BLaER1 (cell line): Measurements from ENCODE around the gene PLD1.
"Not testable (repeated sequence)": the region's sequence is repeated elsewhere in the genome, so short reads cannot be mapped to it uniquely, and the experiment has no call there.

Source experiments
- H3K27ac ChIP-seq: shearing (Covaris generic); formaldehyde crosslinking; 2 replicates; pipeline ENCODE4 v1.8.1; 2022
- H3K27me3 ChIP-seq: shearing (Covaris generic); formaldehyde crosslinking; 2 replicates; pipeline ENCODE4 v1.8.1; 2022
- H3K36me3 ChIP-seq: shearing (Covaris generic); formaldehyde crosslinking; 2 replicates; pipeline ENCODE4 v1.8.1; 2022
- H3K4me1 ChIP-seq: shearing (Covaris generic); formaldehyde crosslinking; 2 replicates; pipeline ENCODE4 v1.8.1; 2022
- H3K4me2 ChIP-seq: shearing (Covaris generic); formaldehyde crosslinking; 2 replicates; pipeline ENCODE4 v1.8.1; 2022
- H3K4me3 ChIP-seq: shearing (Covaris generic); formaldehyde crosslinking; 2 replicates; pipeline ENCODE4 v1.8.1; 2022
- H3K9ac ChIP-seq: shearing (Covaris generic); formaldehyde crosslinking; 2 replicates; pipeline ENCODE4 v1.8.1; 2022
- H3K9me3 ChIP-seq: shearing (Covaris generic); formaldehyde crosslinking; 2 replicates; pipeline ENCODE4 v1.8.1; 2022
- H4K20me1 ChIP-seq: shearing (Covaris generic); formaldehyde crosslinking; 2 replicates; pipeline ENCODE4 v1.8.1; 2022
- Cebpa-rat ChIP-seq: shearing (Covaris generic); IDR thresholded peaks from 2 replicates; pipeline ENCODE4 v1.8.1; 2022

Gene PLD1, protein sequence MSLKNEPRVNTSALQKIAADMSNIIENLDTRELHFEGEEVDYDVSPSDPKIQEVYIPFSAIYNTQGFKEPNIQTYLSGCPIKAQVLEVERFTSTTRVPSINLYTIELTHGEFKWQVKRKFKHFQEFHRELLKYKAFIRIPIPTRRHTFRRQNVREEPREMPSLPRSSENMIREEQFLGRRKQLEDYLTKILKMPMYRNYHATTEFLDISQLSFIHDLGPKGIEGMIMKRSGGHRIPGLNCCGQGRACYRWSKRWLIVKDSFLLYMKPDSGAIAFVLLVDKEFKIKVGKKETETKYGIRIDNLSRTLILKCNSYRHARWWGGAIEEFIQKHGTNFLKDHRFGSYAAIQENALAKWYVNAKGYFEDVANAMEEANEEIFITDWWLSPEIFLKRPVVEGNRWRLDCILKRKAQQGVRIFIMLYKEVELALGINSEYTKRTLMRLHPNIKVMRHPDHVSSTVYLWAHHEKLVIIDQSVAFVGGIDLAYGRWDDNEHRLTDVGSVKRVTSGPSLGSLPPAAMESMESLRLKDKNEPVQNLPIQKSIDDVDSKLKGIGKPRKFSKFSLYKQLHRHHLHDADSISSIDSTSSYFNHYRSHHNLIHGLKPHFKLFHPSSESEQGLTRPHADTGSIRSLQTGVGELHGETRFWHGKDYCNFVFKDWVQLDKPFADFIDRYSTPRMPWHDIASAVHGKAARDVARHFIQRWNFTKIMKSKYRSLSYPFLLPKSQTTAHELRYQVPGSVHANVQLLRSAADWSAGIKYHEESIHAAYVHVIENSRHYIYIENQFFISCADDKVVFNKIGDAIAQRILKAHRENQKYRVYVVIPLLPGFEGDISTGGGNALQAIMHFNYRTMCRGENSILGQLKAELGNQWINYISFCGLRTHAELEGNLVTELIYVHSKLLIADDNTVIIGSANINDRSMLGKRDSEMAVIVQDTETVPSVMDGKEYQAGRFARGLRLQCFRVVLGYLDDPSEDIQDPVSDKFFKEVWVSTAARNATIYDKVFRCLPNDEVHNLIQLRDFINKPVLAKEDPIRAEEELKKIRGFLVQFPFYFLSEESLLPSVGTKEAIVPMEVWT

GRCh38 chr3:171809861-171810628, at the start of gene PLD1:
Gene PLD1 (minus strand): TSS chr3:171810483. CDS start chr3:171738051, 72,432 bp downstream.
- H3K4me2 ChIP-seq, result peak within 1 kb of the TSS; percentile 97
- 0 out of 2 replicates have a peak within 1 kb of the TSS, but pooled peaks have one; percentile 32 for H3K27ac ChIP-seq
- no peaks in the 10 kb centered on the region for H3K27me3 ChIP-seq
- no peaks in the 10 kb centered on the region for H4K20me1 ChIP-seq
- peak within 1 kb of the TSS; percentile 80 for H3K4me3 ChIP-seq
- no peaks in the 10 kb centered on the region for H3K36me3 ChIP-seq
- peaks cover 40% of the 10 kb centered on the region for H3K4me1 ChIP-seq
- H3K9ac ChIP-seq, result peak within 1 kb of the TSS; percentile 69
- H3K9me3 ChIP-seq, result no peaks in the 10 kb centered on the region
- TF ChIP-seq Cebpa-rat, result no peak

- not testable (repeated sequence) for H3K36me3 ChIP-seq, H3K27me3 ChIP-seq, H3K4me3 ChIP-seq, H3K27ac ChIP-seq, H4K20me1 ChIP-seq, H3K4me2 ChIP-seq, H3K9ac ChIP-seq
- H3K9me3 ChIP-seq, result peaks cover 42% of the 10 kb centered on the region
- H3K4me1 ChIP-seq, result peaks cover 16% of the 10 kb centered on the region
These were observed 48.5 kb upstream of the PLD1 start for GRCh38 chr3:171858770-171859169.

- no peak for TF ChIP-seq Cebpa-rat
- no peak overlapping the region for H3K9ac ChIP-seq
- no peak overlapping the region for H3K27ac ChIP-seq
- H3K9me3 ChIP-seq, result peaks cover 60% of the 10 kb centered on the region
- no peak overlapping the region for H3K4me3 ChIP-seq
- H3K27me3 ChIP-seq, result no peaks in the 10 kb centered on the region
- H3K4me1 ChIP-seq, result peaks cover 36% of the 10 kb centered on the region
- H4K20me1 ChIP-seq, result no peaks in the 10 kb centered on the region
- H3K4me2 ChIP-seq, result no peak overlapping the region
- H3K36me3 ChIP-seq, result peaks cover 6% of the 10 kb centered on the region; the same call in 1 of the 2 replicates
These were observed 44.5 kb upstream of the PLD1 start for GRCh38 chr3:171854649-171855305.

DNA sequence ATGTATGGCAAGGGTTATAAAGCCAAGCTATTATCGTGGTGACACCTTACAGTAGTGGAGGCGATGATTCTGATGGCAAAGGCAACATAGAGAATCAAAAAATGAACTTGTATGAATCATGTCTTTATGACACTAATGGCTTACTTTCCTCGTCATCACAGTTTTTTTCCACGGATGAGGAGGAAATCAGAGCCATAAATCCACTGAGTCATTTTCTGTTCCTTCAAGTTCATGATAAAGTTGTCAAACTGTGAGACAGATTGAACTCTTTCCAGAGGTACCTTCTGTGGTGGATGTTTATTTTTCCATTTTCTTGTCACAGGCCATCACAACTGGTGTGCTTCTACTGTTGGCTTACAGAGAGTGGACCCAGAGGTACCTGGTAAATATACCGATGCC, 41.4 kb upstream of the PLD1 start:
- Histone ChIP-seq H3K9me3 (peaks cover 48% of the 10 kb centered on the region), H3K4me3 (no peak overlapping the region), H3K4me2 (peak overlapping the region; percentile 83), H4K20me1 (no peaks in the 10 kb centered on the region), H3K9ac (peak overlapping the region; percentile 45; the same call in 1 of the 2 replicates), H3K27me3 (no peaks in the 10 kb centered on the region), H3K27ac (peak overlapping the region; percentile 49), H3K4me1 (peaks cover 67% of the 10 kb centered on the region), H3K36me3 (peaks cover 6% of the 10 kb centered on the region; the same call in 1 of the 2 replicates)
- TF ChIP-seq Cebpa-rat, result no peak

- peak overlapping the region; percentile 49 for H3K27ac ChIP-seq
- peak overlapping the region; percentile 45; the same call in 1 of the 2 replicates for H3K9ac ChIP-seq
These were observed 40.8 kb upstream of the PLD1 start for GRCh38 chr3:171850960-171851659.

GRCh38 chr3:171850320-171850959, 40.2 kb upstream of the PLD1 start:
- H3K36me3 ChIP-seq, result peaks cover 6% of the 10 kb centered on the region; the same call in 1 of the 2 replicates
- H3K4me2 ChIP-seq, result peak overlapping the region; percentile 83
- peak overlapping the region; percentile 45; the same call in 1 of the 2 replicates for H3K9ac ChIP-seq
- H3K27me3 ChIP-seq, result no peaks in the 10 kb centered on the region
- no peak for TF ChIP-seq Cebpa-rat
- no peaks in the 10 kb centered on the region for H4K20me1 ChIP-seq
- peaks cover 80% of the 10 kb centered on the region for H3K4me1 ChIP-seq
- peak overlapping the region; percentile 49 for H3K27ac ChIP-seq
- peak overlapping the region; percentile 9; the same call in 1 of the 2 replicates for H3K4me3 ChIP-seq
- peaks cover 36% of the 10 kb centered on the region for H3K9me3 ChIP-seq

More at GRCh38 chr3:171850960-171851659, 40.8 kb upstream of the PLD1 start:
- H3K4me2 ChIP-seq, result peak overlapping the region; percentile 83
- TF ChIP-seq Cebpa-rat, result no peak
- peaks cover 6% of the 10 kb centered on the region; the same call in 1 of the 2 replicates for H3K36me3 ChIP-seq
- peaks cover 42% of the 10 kb centered on the region for H3K9me3 ChIP-seq
- H3K4me3 ChIP-seq, result peak overlapping the region; percentile 9; the same call in 1 of the 2 replicates
- H4K20me1 ChIP-seq, result no peaks in the 10 kb centered on the region
- peaks cover 73% of the 10 kb centered on the region for H3K4me1 ChIP-seq
- no peaks in the 10 kb centered on the region for H3K27me3 ChIP-seq

GRCh38 chr3:171849617-171850319, 39.5 kb upstream of the PLD1 start:
- TF ChIP-seq Cebpa-rat, result no peak
- H4K20me1 ChIP-seq, result no peaks in the 10 kb centered on the region
- H3K9ac ChIP-seq, result no peak overlapping the region
- no peak overlapping the region for H3K4me3 ChIP-seq
- peak overlapping the region; percentile 49 for H3K27ac ChIP-seq
- peaks cover 6% of the 10 kb centered on the region; the same call in 1 of the 2 replicates for H3K36me3 ChIP-seq
- peak overlapping the region; percentile 83 for H3K4me2 ChIP-seq
- peaks cover 86% of the 10 kb centered on the region for H3K4me1 ChIP-seq
- H3K9me3 ChIP-seq, result peaks cover 30% of the 10 kb centered on the region
- no peaks in the 10 kb centered on the region for H3K27me3 ChIP-seq
